ENCODE results near the gene PTS.
A peak's percentile ranks its signal among the peaks of the same experiment; 100 is the strongest.

Gene PTS

GRCh38 chr11:112215621-112216020, 10.6 kb upstream of the PTS start:
- DNase-seq (ENCODE audit: low read depth, low spot score), result no peak
- TF ChIP-seq CTCF (IDR thresholded peaks at IDR 0.05; ENCODE audit: insufficient read depth, low read length, missing control alignments), result no peak
- ChIA-PET POLR2A (no interaction called here), CTCF (interaction anchor here (1.6 to 22.7 kb wide), 3 partner anchors 64 to 340 kb away, joined by 3 to 970 read pairs (median 7); no protein-coding TSS in a partner anchor)
- H3K4me3 ChIP-seq (ENCODE audit: low read depth, low read length), result no peak overlapping the region

- CTCF ChIA-PET, result interaction anchor here (1.6 to 22.7 kb wide), 4 partner anchors 63 to 340 kb away, joined by 3 to 970 read pairs (median 40); no protein-coding TSS in a partner anchor
These were observed 9.6 kb upstream of the PTS start for GRCh38 chr11:112216561-112217105.

DNA sequence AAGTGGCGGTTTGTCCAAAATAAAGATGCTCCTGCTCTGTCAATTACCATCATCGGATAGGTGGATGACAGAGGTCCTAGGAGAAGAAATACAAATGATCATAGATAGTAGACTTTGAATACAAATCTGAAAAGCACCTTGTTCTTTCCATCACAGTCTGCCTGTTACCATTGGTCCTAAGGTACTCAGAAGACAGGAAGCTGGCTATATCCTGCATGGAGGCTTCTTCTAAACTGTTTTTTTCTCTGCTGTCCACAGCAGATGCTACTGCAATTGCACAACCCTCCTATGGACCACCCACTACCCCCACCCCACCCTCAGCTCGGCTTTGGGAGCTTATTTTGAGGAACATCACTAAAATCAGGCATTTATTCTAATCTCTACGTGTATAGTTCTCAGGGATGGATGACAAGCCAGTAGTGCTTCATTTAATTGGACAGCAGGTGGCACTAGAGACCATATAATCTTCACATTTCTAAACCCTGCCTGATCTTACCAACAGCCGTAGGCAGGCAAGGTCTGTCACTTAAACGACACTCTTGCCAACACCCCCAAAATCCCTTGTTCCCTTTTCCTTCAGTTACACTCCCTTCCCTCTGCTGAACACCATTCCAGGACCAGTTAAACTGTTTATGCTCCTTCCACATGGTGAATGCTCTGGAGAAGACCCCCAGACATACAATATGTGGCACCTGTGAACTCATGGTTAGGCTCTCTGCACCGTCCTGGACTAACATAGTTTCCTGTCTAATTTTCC, 6.6 kb upstream of the PTS start:
- ChIA-PET POLR2A (no interaction called here), CTCF (interaction anchor here (0.7 to 22.7 kb wide), 28 partner anchors 8 to 1070 kb away, joined by 3 to 970 read pairs (median 5); no protein-coding TSS in a partner anchor)
- TF ChIP-seq CTCF (IDR thresholded peaks at IDR 0.05; ENCODE audit: insufficient read depth, low read length, missing control alignments), result peak; percentile 50
- no peak for DNase-seq (ENCODE audit: low read depth, low spot score)
- no peak overlapping the region for H3K4me3 ChIP-seq (ENCODE audit: low read depth, low read length)

More at GRCh38 chr11:112216561-112217105, 9.6 kb upstream of the PTS start:
- POLR2A ChIA-PET, result no interaction called here
- H3K4me3 ChIP-seq (ENCODE audit: low read depth, low read length), result no peak overlapping the region
- DNase-seq (ENCODE audit: low read depth, low spot score), result no peak
- no peak for TF ChIP-seq CTCF (IDR thresholded peaks at IDR 0.05; ENCODE audit: insufficient read depth, low read length, missing control alignments)

- H3K4me3 ChIP-seq (ENCODE audit: low read depth, low read length), result no peak overlapping the region
- DNase-seq (ENCODE audit: low read depth, low spot score), result no peak
- ChIA-PET POLR2A (no interaction called here), CTCF (interaction anchor here (0.8 to 22.7 kb wide), 11 partner anchors 11 to 1068 kb away, joined by 3 to 970 read pairs (median 5); no protein-coding TSS in a partner anchor)
- TF ChIP-seq CTCF (IDR thresholded peaks at IDR 0.05; ENCODE audit: insufficient read depth, low read length, missing control alignments), result no peak
These were observed 4.9 kb upstream of the PTS start for GRCh38 chr11:112221274-112221835.

- no peak for DNase-seq (ENCODE audit: low read depth, low spot score)
- POLR2A ChIA-PET, result no interaction called here
- no peak for TF ChIP-seq CTCF (IDR thresholded peaks at IDR 0.05; ENCODE audit: insufficient read depth, low read length, missing control alignments)
- H3K4me3 ChIP-seq (ENCODE audit: low read depth, low read length), result no peak overlapping the region
- CTCF ChIA-PET, result interaction anchor here (1.0 to 22.7 kb wide), 6 partner anchors 8 to 1066 kb away, joined by 3 to 970 read pairs (median 4); no protein-coding TSS in a partner anchor
These were observed 3.9 kb upstream of the PTS start for GRCh38 chr11:112222303-112222702.

- DNase-seq (ENCODE audit: low read depth, low spot score), result no peak
- ChIA-PET POLR2A (no interaction called here), CTCF (interaction anchor here (1.0 to 22.7 kb wide), 6 partner anchors 9 to 1066 kb away, joined by 3 to 970 read pairs (median 4); no protein-coding TSS in a partner anchor)
- no peak for TF ChIP-seq CTCF (IDR thresholded peaks at IDR 0.05; ENCODE audit: insufficient read depth, low read length, missing control alignments)
- no peak overlapping the region for H3K4me3 ChIP-seq (ENCODE audit: low read depth, low read length)
These were observed 3.1 kb upstream of the PTS start for GRCh38 chr11:112223121-112223520.

Data from AG04449 (cell line).